ENCODE measurements around the gene TBC1D4. TPM values are rescaled to one million over a fixed set of nuclear protein-coding genes. Genes with fewer than 3 reads are reported as not detected.

TBC1D4 gene
- total and polyA plus RNA-seq, 9 of the 15 experiments (the other 6 are each of a cell fraction or from before 2014, with no cell fraction given), result 2.8 to 12.3 (median 7.0) TPM

DNA sequence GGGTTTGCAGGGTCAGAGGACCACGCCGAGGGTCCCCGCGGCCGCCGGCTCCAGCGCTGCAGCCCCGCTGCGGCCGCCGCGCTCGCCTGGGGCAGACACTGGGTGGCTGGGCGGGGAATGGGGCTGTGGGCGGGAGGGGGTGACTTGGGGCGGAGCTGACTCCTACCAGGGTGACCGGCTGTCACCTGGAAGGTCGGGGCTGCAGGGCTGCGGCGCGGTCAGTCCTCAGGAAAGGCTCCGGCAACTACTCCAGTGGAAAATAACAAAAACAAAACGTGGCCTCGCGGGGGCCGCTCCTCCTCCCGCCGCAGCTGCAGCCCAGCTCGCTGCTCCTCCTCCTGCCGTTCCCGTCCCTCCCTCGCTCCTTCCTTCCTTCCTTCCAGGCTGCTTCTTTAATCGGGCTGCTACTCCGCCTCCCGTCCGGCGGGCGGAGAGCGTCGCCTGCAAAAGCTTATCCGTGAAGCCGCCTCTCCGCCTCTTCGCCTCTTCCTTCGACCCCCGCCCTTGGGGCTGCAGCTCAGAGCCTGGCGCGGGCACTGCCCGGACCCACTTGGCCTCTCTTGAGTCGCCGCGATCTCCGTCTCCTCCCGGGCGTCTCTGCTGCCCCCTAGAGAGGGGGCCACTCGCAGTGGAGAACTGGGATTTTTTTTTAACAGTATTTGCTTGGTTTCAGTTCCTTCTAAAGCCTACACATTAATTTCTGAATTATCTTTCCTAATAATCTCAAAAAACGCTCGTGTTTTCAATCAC is at the start of gene TBC1D4 (continued):
- TF ChIP-seq, protein P1, sequence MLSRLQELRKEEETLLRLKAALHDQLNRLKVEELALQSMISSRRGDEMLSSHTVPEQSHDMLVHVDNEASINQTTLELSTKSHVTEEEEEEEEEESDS (CRISPR knock-in tag; IDR thresholded peaks at IDR 0.05), result no peak
- TF ChIP-seq HMGN3 (IDR thresholded peaks at IDR 0.05; ENCODE audit: borderline replicate concordance, extremely low read depth, insufficient read length, low read depth, low read length) (peak; percentile 75), TAF7 (tag; IDR thresholded peaks at IDR 0.05) (no peak), CHD1 (IDR thresholded peaks at IDR 0.05; ENCODE audit: low read length) (no peak), NELFE (IDR thresholded peaks at IDR 0.05; ENCODE audit: insufficient read depth, insufficient read length) (no peak), PCBP1 (IDR thresholded peaks at IDR 0.05; ENCODE audit: low read depth, low read length, poor library complexity, severe bottlenecking) (no peak), RBM14 (IDR thresholded peaks at IDR 0.05; ENCODE audit: borderline replicate concordance, insufficient read depth, low read depth, low read length) (no peak), TBL1XR1 (IDR thresholded peaks at IDR 0.05; ENCODE audit: low read length in 2 of 2) (no peak), NEUROD1 (IDR thresholded peaks at IDR 0.05; ENCODE audit: borderline replicate concordance, low read depth, low read length, partially characterized antibody) (no peak), RBM22 (IDR thresholded peaks at IDR 0.05; ENCODE audit: low read depth, low read length, poor library complexity, severe bottlenecking) (no peak), PML (IDR thresholded peaks at IDR 0.05; ENCODE audit: low read length) (no peak), RUNX1 (IDR thresholded peaks at IDR 0.05; ENCODE audit: low read depth) (no peak), POLR2G (IDR thresholded peaks at IDR 0.05; ENCODE audit: low read depth, low read length) (peak; percentile 71), SETDB1 (IDR thresholded peaks at IDR 0.05; ENCODE audit: low read length) (no peak)
- TF ChIP-seq, protein P2, sequence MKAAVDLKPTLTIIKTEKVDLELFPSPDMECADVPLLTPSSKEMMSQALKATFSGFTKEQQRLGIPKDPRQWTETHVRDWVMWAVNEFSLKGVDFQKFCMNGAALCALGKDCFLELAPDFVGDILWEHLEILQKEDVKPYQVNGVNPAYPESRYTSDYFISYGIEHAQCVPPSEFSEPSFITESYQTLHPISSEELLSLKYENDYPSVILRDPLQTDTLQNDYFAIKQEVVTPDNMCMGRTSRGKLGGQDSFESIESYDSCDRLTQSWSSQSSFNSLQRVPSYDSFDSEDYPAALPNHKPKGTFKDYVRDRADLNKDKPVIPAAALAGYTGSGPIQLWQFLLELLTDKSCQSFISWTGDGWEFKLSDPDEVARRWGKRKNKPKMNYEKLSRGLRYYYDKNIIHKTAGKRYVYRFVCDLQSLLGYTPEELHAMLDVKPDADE (conservative IDR thresholded peaks at IDR 0.05; ENCODE audit: control insufficient read depth, low read depth, low read length), result no peak
- TF ChIP-seq, protein P3, sequence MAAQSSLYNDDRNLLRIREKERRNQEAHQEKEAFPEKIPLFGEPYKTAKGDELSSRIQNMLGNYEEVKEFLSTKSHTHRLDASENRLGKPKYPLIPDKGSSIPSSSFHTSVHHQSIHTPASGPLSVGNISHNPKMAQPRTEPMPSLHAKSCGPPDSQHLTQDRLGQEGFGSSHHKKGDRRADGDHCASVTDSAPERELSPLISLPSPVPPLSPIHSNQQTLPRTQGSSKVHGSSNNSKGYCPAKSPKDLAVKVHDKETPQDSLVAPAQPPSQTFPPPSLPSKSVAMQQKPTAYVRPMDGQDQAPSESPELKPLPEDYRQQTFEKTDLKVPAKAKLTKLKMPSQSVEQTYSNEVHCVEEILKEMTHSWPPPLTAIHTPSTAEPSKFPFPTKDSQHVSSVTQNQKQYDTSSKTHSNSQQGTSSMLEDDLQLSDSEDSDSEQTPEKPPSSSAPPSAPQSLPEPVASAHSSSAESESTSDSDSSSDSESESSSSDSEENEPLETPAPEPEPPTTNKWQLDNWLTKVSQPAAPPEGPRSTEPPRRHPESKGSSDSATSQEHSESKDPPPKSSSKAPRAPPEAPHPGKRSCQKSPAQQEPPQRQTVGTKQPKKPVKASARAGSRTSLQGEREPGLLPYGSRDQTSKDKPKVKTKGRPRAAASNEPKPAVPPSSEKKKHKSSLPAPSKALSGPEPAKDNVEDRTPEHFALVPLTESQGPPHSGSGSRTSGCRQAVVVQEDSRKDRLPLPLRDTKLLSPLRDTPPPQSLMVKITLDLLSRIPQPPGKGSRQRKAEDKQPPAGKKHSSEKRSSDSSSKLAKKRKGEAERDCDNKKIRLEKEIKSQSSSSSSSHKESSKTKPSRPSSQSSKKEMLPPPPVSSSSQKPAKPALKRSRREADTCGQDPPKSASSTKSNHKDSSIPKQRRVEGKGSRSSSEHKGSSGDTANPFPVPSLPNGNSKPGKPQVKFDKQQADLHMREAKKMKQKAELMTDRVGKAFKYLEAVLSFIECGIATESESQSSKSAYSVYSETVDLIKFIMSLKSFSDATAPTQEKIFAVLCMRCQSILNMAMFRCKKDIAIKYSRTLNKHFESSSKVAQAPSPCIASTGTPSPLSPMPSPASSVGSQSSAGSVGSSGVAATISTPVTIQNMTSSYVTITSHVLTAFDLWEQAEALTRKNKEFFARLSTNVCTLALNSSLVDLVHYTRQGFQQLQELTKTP (IDR thresholded peaks at IDR 0.05; ENCODE audit: low read depth in 1 of 2, partially characterized antibody in 2 of 2), result no peak
- TF ChIP-seq, protein P4, sequence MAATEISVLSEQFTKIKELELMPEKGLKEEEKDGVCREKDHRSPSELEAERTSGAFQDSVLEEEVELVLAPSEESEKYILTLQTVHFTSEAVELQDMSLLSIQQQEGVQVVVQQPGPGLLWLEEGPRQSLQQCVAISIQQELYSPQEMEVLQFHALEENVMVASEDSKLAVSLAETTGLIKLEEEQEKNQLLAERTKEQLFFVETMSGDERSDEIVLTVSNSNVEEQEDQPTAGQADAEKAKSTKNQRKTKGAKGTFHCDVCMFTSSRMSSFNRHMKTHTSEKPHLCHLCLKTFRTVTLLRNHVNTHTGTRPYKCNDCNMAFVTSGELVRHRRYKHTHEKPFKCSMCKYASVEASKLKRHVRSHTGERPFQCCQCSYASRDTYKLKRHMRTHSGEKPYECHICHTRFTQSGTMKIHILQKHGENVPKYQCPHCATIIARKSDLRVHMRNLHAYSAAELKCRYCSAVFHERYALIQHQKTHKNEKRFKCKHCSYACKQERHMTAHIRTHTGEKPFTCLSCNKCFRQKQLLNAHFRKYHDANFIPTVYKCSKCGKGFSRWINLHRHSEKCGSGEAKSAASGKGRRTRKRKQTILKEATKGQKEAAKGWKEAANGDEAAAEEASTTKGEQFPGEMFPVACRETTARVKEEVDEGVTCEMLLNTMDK (IDR thresholded peaks at IDR 0.05; ENCODE audit: borderline replicate concordance, insufficient read depth, low read depth, low read length, poor library complexity, severe bottlenecking), result peak; percentile 62

Data from K562 (cell line).